B cell (primary cell): ENCODE data around the gene MPND. TPM values are rescaled to one million over a fixed set of nuclear protein-coding genes. Genes with fewer than 3 reads are reported as not detected.

Experiments
- ATAC-seq: fragments of 200-7000 bp; cut with Tn5 transposase; one replicate; pipeline ENCODE4 v1.10.0; 2021; ENCODE audit warnings: low read depth, mild to moderate bottlenecking, moderate number of reproducible peaks, moderate library complexity
- CTCF ChIA-PET: fragments of 350-600 bp; sonication (Branson Sonifier 250); formaldehyde crosslinking; loops from one replicate; lab custom pipeline; 2021; ENCODE audit warnings: antibody characterized with exemption, inconsistent platforms; lab: Charles Lee
- POLR2A ChIA-PET: fragments of 350-600 bp; sonication (Branson Sonifier 250); formaldehyde crosslinking; loops from one replicate; lab custom pipeline; 2021; ENCODE audit warnings: antibody characterized with exemption; lab: Charles Lee
- DNase-seq: peaks from one replicate; pipeline ENCODE4 v3.0.0; 2013
- H2AFZ ChIP-seq: 2 replicates; pipeline ENCODE4 v1.6.1; 2012; ENCODE audit warnings: mild to moderate bottlenecking, low read depth, low read length; ENCODE audit not compliant: insufficient read depth, poor library complexity, severe bottlenecking
- H3K27ac ChIP-seq, 2 donors: 1 replicate in 1 of 2; 2 replicates in 1 of 2; pipeline ENCODE4 v1.5.1; 2012 to 2013; ENCODE audit warnings: low read length in 2 of 2, mild to moderate bottlenecking in 2 of 2, moderate library complexity in 1 of 2
- H3K27me3 ChIP-seq, 4 experiments: fragments of 200-600 bp in 1 of 4; sonication (generic) in 1 of 4; replicated peaks in 1 of 4; 1 replicate in 2 of 4; 2 replicates in 2 of 4; pipeline versions ENCODE4 v1.6.1 to v1.7.0; 2013 to 2016; ENCODE audit warnings: low read length in 3 of 4, mild to moderate bottlenecking in 2 of 4, mixed read lengths in 1 of 4, moderate library complexity in 1 of 4; ENCODE audit not compliant: insufficient read depth in 4 of 4, control insufficient read depth in 3 of 4; ENCODE audit errors: control extremely low read depth in 1 of 4
- H3K36me3 ChIP-seq, 2 experiments: replicated peaks in 1 of 2; 1 replicate in 1 of 2; 2 replicates in 1 of 2; pipeline versions ENCODE4 v1.6.1 to v1.7.1; 2013; ENCODE audit warnings: low read length in 1 of 2; ENCODE audit not compliant: insufficient read depth in 2 of 2, control insufficient read depth in 1 of 2; ENCODE audit errors: control extremely low read depth in 1 of 2, extremely low read depth in 1 of 2
- H3K4me1 ChIP-seq, 2 donors: fragments of 200-600 bp in 1 of 2; sonication (generic) in 1 of 2; 1 replicate in 1 of 2; 2 replicates in 1 of 2; pipeline versions ENCODE4 v1.5.1 to v1.6.1; 2013 to 2017; ENCODE audit warnings: low read length in 2 of 2; ENCODE audit not compliant: control insufficient read depth in 2 of 2, insufficient read depth in 2 of 2
- H3K4me2 ChIP-seq: replicated peaks from 2 replicates; pipeline ENCODE3; 2012; ENCODE audit warnings: mild to moderate bottlenecking, low read depth, low read length; ENCODE audit not compliant: poor library complexity, severe bottlenecking
- H3K4me3 ChIP-seq, 5 experiments: fragments of 200-600 bp in 1 of 5; sonication (generic) in 1 of 5; 1 replicate in 3 of 5; 2 replicates in 2 of 5; pipeline versions ENCODE4 v1.5.1 to v1.7.0; 2011 to 2016; ENCODE audit warnings: low read length in 4 of 5, mild to moderate bottlenecking in 4 of 5, low read depth in 2 of 5, control low read depth in 1 of 5, moderate library complexity in 1 of 5; ENCODE audit not compliant: insufficient read depth in 1 of 5; ENCODE audit errors: control extremely low read depth in 1 of 5, extremely low read depth in 1 of 5
- H3K79me2 ChIP-seq: fragments of 200-600 bp; sonication (generic); one replicate; pipeline ENCODE4 v1.6.0; 2016; ENCODE audit warnings: low read length; ENCODE audit not compliant: control insufficient read depth, insufficient read depth
- H3K9ac ChIP-seq: fragments of 200-600 bp; sonication (generic); 2 replicates; pipeline ENCODE4 v1.6.1; 2017; ENCODE audit warnings: mild to moderate bottlenecking, low read length, moderate library complexity
- H3K9me3 ChIP-seq, 3 donors: one replicate each; pipeline versions ENCODE4 v1.6.1 to v1.7.1; 2013; ENCODE audit warnings: low read length in 2 of 3; ENCODE audit not compliant: control insufficient read depth in 2 of 3, insufficient read depth in 1 of 3; ENCODE audit errors: control extremely low read depth in 1 of 3
- H4K20me1 ChIP-seq: 2 replicates; pipeline ENCODE4 v1.6.0; 2012; ENCODE audit warnings: mild to moderate bottlenecking, low read length; ENCODE audit not compliant: insufficient read depth, control insufficient read depth, poor library complexity, severe bottlenecking
- H3K27ac Mint-ChIP-seq: one replicate; pipeline ENCODE4 v1.8.0; 2021; ENCODE audit warnings: mixed read lengths
- H3K27me3 Mint-ChIP-seq: one replicate; pipeline ENCODE4 v1.8.0; 2021; ENCODE audit warnings: mixed read lengths
- H3K4me1 Mint-ChIP-seq: one replicate; pipeline ENCODE4 v1.8.0; 2021; ENCODE audit warnings: mixed read lengths
- H3K4me3 Mint-ChIP-seq: one replicate; pipeline ENCODE4 v1.8.0; 2021; ENCODE audit warnings: mixed read lengths
- H3K9me3 Mint-ChIP-seq: one replicate; pipeline ENCODE4 v1.8.0; 2022; ENCODE audit warnings: mixed read lengths; ENCODE audit not compliant: insufficient read depth
- CTCF ChIP-seq: fragments of 200-600 bp; IDR thresholded peaks from one replicate; pipeline ENCODE4 v1.8.0; 2022; ENCODE audit warnings: antibody characterized with exemption, mild to moderate bottlenecking
- EZH2 ChIP-seq: IDR thresholded peaks from 2 replicates; pipeline ENCODE4 v1.6.1; 2012; ENCODE audit warnings: borderline replicate concordance, low read depth, mild to moderate bottlenecking, moderate library complexity, low read length; ENCODE audit not compliant: insufficient read depth, poor library complexity, severe bottlenecking
- whole genome bisulfite sequencing: methylation state at CpG from one replicate; pipeline ENCODE4 v1.1.5; 2013; ENCODE audit warnings: missing lambda C conversion rate; ENCODE audit not compliant: insufficient coverage; 5-methylcytosine and 5-hydroxymethylcytosine counted together
- intact Hi-C: fragments of 100-400 bp; cut with micrococcal nuclease; formaldehyde crosslinking; loops from one replicate; pipeline ENCODE4 v1.10.0; 2022
- polyA plus RNA-seq: library from polyadenylated mRNA; depleted of rRNA; stranded (reverse); fragments of >200 nt; gene quantifications from 2 replicates; pipeline ENCODE4 v1.2.3, GENCODE V29; 2012
- total RNA-seq, 2 donors: library from RNA; stranded (reverse); fragments of 120-200 nt in 1 of 2; gene quantifications; 1 replicate in 1 of 2; 2 replicates in 1 of 2; pipeline versions ENCODE4 v1.2.3 to v1.2.4, GENCODE V29; 2013 to 2022

The MPND gene
- total and polyA plus RNA-seq, 2 donors (not counting 1 experiment from before 2014, with no cell fraction given): 14.5 to 25.6 TPM

DNA sequence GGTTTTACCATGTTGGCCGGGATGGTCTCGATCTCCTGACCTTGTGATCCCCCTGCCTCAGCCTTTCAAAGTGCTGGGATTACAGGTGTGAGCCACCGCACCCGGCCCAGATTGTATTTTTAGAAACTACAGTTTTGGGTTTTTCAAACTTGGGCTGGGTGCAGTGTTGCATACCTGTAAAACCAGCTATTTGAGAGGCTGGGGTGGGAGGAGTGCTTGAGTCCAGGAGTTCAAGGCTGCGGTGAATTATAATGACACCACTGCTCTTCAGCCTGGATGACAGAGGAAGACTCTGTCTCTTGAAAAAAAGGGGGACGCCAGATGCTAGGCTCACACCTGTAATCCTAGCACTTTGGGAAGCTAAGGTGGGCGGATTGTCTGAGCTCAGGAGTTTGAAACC lies 63.3 kb downstream of the MPND start:
- Histone ChIP-seq H4K20me1 (no peaks in the 10 kb centered on the region), H3K4me1 (peaks cover 11 to 13% of the 10 kb centered on the region in 2 donors), H3K27me3 (no peaks in the 10 kb centered on the region), H3K27ac (no peak overlapping the region), H3K9me3 (no peaks in the 10 kb centered on the region), H3K4me3 (no peak overlapping the region), H3K4me2 (no peak overlapping the region), H2AFZ (no peak overlapping the region), H3K9ac (no peak overlapping the region), H3K36me3 (peaks cover 0 to 3% of the 10 kb centered on the region in 2 experiments), H3K79me2 (peaks cover 44% of the 10 kb centered on the region)
- H3K4me1 Mint-ChIP-seq: peaks cover 17% of the 10 kb centered on the region
- H3K27ac Mint-ChIP-seq: no peak overlapping the region
- ChIA-PET POLR2A (no interaction called here), CTCF (no interaction called here)
- DNase-seq: no peak
- 89% methylated on average over 4 of the region's 7 CpGs for WGBS
- TF ChIP-seq EZH2 (no peak), CTCF (no peak)
- no peaks in the 10 kb centered on the region for H3K9me3 Mint-ChIP-seq
- ATAC-seq: no peak
- intact Hi-C loops: no loop called here
- no peak overlapping the region for H3K4me3 Mint-ChIP-seq
- H3K27me3 Mint-ChIP-seq: no peaks in the 10 kb centered on the region

DNA sequence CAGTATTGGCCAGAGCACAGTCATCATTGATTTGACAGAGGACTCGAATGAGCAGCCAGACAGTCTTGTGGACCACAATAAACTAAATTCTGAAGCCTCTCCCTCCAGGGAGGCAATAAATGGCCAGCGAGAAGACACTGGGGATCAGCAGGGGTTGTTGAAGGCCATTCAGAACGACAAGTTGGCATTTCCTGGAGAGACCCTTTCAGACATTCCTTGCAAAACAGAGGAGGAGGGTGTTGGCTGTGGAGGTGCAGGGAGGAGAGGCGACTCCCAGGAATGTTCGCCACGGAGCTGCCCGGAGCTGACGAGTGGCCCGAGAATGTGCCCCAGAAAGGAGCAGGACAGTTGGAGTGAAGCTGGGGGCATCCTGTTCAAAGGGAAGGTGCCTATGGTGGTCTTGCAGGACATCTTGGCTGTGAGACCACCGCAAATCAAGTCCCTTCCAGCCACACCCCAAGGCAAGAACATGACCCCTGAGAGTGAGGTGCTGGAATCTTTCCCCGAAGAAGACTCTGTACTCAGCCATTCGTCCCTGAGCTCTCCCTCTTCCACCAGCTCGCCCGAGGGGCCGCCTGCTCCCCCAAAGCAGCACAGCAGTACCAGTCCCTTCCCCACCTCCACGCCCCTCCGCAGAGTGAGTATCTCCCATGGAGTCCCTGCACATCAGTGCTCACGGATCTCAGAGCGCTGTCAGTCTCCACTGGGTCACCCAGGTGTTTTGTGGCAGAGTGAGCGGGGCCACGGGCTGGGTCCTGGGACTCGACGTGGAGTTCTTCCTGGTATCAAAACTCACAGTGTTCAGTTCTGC lies 66.0 kb downstream of the MPND start:
- H3K36me3 ChIP-seq: peaks cover 0 to 9% of the 10 kb centered on the region in 2 experiments
- H3K27ac ChIP-seq: no peak overlapping the region
- TF ChIP-seq CTCF (no peak), EZH2 (no peak)
- no peaks in the 10 kb centered on the region for H3K9me3 ChIP-seq
- ChIA-PET CTCF (interaction anchor here (0.8 kb wide), 1 partner anchor 9 kb away, joined by 3 read pairs; the partner anchor contains the start of gene SH3GL1), POLR2A (no interaction called here)
- Mint-ChIP-seq H3K4me3 (no peak overlapping the region), H3K27ac (no peak overlapping the region), H3K9me3 (no peaks in the 10 kb centered on the region), H3K4me1 (no peaks in the 10 kb centered on the region), H3K27me3 (no peaks in the 10 kb centered on the region)
- no peaks in the 10 kb centered on the region for H3K27me3 ChIP-seq
- WGBS: 93% methylated on average over 17 of the region's 23 CpGs
- no peak overlapping the region for H2AFZ ChIP-seq
- no peak overlapping the region for H3K4me3 ChIP-seq
- DNase-seq: no peak
- no peak overlapping the region for H3K4me2 ChIP-seq
- ATAC-seq: no peak
- H4K20me1 ChIP-seq: no peaks in the 10 kb centered on the region
- intact Hi-C loops: no loop called here
- H3K4me1 ChIP-seq: no peaks in the 10 kb centered on the region
- H3K9ac ChIP-seq: no peak overlapping the region
- H3K79me2 ChIP-seq: peaks cover 49% of the 10 kb centered on the region
